ENCODE data around the gene ZNF70.

- TF ChIP-seq CTCF (IDR thresholded peaks at IDR 0.05) (no peak), EZH2 (IDR thresholded peaks at IDR 0.05; ENCODE audit: borderline replicate concordance, insufficient read depth, low read depth, low read length, poor library complexity, severe bottlenecking) (no peak)
Measured at GRCh38 chr22:23743303-23743705, 7.6 kb downstream of the ZNF70 start.

All from B cell (primary cell).